K562 (cell line): ENCODE data around the gene YBX1.

Experiments used
- NRF1 ChIP-seq, 2 experiments: fragments of 450-650 bp; IDR thresholded peaks in 1 of 2; conservative IDR thresholded peaks in 1 of 2; 2 replicates each; pipeline ENCODE4 v1.6.1; 2014; ENCODE audit warnings: mild to moderate bottlenecking in 2 of 2
- TF ChIP-seq, protein P1 (sequence below), 3 experiments: IDR thresholded peaks in 2 of 3; conservative IDR thresholded peaks in 1 of 3; 2 replicates each; pipeline ENCODE4 v1.5.1; 2011 to 2012; ENCODE audit warnings: low read length in 3 of 3, mild to moderate bottlenecking in 3 of 3, control low read depth in 2 of 3, improper control_type of control experiment in 1 of 3, inconsistent platforms in 1 of 3, low read depth in 1 of 3, mixed read lengths in 1 of 3, moderate library complexity in 1 of 3; ENCODE audit not compliant: insufficient read depth in 2 of 3

DNA sequence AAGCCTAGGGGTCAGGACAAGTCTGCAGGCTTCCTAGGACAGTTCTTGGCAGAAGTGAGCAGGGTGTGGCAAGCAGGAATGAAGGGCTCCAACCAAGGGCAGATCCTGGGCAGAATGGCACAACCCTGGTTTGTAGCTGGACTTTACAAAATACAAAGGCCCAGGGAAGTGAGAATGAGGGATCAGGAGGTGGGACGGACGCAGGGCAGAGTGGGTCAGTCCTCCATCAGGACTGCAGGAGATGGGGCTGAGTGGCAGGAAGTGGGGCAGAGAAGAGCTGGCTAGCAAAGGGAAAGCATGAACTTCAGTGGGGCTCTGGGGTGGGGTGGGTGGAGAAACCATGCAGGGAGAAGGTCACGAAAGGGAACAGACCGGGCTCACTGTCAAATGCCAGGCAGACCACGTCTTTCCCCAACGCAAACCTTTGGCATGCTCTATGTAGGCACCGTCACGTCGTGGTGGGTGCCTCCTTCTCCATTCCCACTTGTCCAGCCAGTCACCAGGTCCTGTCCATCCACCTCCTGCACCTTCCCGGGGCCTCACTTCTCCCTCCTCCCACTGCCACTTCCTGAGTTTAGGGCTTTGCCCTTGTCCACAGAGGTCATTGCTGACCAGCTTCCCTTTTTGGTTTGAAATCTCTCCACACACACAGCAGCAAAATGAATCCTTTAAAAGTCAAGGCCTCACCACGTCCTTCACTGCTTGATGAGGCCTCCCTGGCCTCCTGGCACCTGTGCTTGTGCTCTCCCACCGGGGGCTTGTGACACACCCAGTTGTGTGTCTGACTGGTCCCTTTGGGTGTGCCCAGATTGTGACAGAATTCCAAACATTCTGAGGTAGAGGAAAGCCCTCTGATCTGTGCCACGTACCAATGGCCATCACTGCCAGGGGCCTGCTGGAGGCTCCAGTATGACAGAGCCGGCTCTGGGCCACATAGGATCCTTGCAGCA is 66.5 kb downstream of the YBX1 start:
- TF ChIP-seq, protein P1, sequence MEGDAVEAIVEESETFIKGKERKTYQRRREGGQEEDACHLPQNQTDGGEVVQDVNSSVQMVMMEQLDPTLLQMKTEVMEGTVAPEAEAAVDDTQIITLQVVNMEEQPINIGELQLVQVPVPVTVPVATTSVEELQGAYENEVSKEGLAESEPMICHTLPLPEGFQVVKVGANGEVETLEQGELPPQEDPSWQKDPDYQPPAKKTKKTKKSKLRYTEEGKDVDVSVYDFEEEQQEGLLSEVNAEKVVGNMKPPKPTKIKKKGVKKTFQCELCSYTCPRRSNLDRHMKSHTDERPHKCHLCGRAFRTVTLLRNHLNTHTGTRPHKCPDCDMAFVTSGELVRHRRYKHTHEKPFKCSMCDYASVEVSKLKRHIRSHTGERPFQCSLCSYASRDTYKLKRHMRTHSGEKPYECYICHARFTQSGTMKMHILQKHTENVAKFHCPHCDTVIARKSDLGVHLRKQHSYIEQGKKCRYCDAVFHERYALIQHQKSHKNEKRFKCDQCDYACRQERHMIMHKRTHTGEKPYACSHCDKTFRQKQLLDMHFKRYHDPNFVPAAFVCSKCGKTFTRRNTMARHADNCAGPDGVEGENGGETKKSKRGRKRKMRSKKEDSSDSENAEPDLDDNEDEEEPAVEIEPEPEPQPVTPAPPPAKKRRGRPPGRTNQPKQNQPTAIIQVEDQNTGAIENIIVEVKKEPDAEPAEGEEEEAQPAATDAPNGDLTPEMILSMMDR (IDR thresholded peaks at IDR 0.05 in 2 of 3, conservative IDR thresholded peaks at IDR 0.05 in 1 of 3; ENCODE audit: insufficient read depth in 2 of 3, low read depth in 1 of 3, low read length in 3 of 3) = no peak
- no peak for TF ChIP-seq NRF1 (conservative IDR thresholded peaks at IDR 0.05 in 1 of 2, IDR thresholded peaks at IDR 0.05 in 1 of 2)
